ENCODE measurements around the gene CPNE7. TPM values are rescaled to one million over a fixed set of nuclear protein-coding genes. Genes with fewer than 3 reads are reported as not detected.
"Not testable (repeated sequence)": the region's sequence is repeated elsewhere in the genome, so short reads cannot be mapped to it uniquely, and the experiment has no call there.

Gene CPNE7
- total RNA-seq, 1 experiment from 2014 or later: 40.4 TPM

- no peak overlapping the region for H3K4me3 Mint-ChIP-seq (ENCODE audit: unreplicated experiment)
- H3K36me3 ChIP-seq (ENCODE audit: control insufficient read depth, insufficient read depth, low read length): peaks cover 3% of the 10 kb centered on the region
Measured at GRCh38 chr16:89586853-89587252, 11.3 kb downstream of the CPNE7 start.

GRCh38 chr16:89587676-89588075 lies 12.1 kb downstream of the CPNE7 start:
- H3K4me1 ChIP-seq; POLR2A ChIA-PET; H3K27me3 ChIP-seq (replicated peaks; ENCODE audit: control insufficient read depth, insufficient read depth, low read length); H3K36me3 ChIP-seq (ENCODE audit: control insufficient read depth, insufficient read depth, low read length); H3K9me3 Mint-ChIP-seq (ENCODE audit: unreplicated experiment); BruUV-seq (replicated peaks); H3K4me3 Mint-ChIP-seq (ENCODE audit: unreplicated experiment); H3K27me3 Mint-ChIP-seq (ENCODE audit: insufficient read depth, unreplicated experiment); H3K27ac Mint-ChIP-seq (ENCODE audit: unreplicated experiment); intact Hi-C loops (cut with micrococcal nuclease; ENCODE audit: unreplicated experiment); H3K4me1 Mint-ChIP-seq (ENCODE audit: low read depth, unreplicated experiment); CTCF ChIA-PET; DNase-seq; H3K4me3 ChIP-seq (ENCODE audit: low read depth, low read length): not testable (repeated sequence)
- peaks cover 66% of the 10 kb centered on the region for H3K36me3 Mint-ChIP-seq (ENCODE audit: insufficient read depth, unreplicated experiment)
- H3K9me3 ChIP-seq: peaks cover 22% of the 10 kb centered on the region

More at GRCh38 chr16:89586853-89587252, 11.3 kb downstream of the CPNE7 start:
- Histone ChIP-seq H3K9me3 (peaks cover 22% of the 10 kb centered on the region), H3K4me3 (ENCODE audit: low read depth, low read length) (no peak overlapping the region), H3K4me1 (no peaks in the 10 kb centered on the region), H3K27me3 (replicated peaks; ENCODE audit: control insufficient read depth, insufficient read depth, low read length) (no peaks in the 10 kb centered on the region)
- DNase-seq: no peak
- H3K36me3 Mint-ChIP-seq (ENCODE audit: insufficient read depth, unreplicated experiment): peaks cover 63% of the 10 kb centered on the region
- TF ChIP-seq CTCF (IDR thresholded peaks at IDR 0.05; ENCODE audit: insufficient read depth in 1 of 2, low read depth in 1 of 2, low read length in 1 of 2, severe bottlenecking in 1 of 2, unreplicated experiment in 1 of 2): no peak
- intact Hi-C loops (cut with micrococcal nuclease; ENCODE audit: unreplicated experiment): no loop called here
- H3K9me3 Mint-ChIP-seq (ENCODE audit: unreplicated experiment): no peaks in the 10 kb centered on the region
- H3K4me1 Mint-ChIP-seq (ENCODE audit: low read depth, unreplicated experiment): no peaks in the 10 kb centered on the region
- BruUV-seq (replicated peaks): no TSS peak
- CTCF ChIA-PET: no interaction called here
- H3K27ac Mint-ChIP-seq (ENCODE audit: unreplicated experiment): no peak overlapping the region
- POLR2A ChIA-PET: no interaction called here
- no peaks in the 10 kb centered on the region for H3K27me3 Mint-ChIP-seq (ENCODE audit: insufficient read depth, unreplicated experiment)

GRCh38 chr16:89588413-89589109 lies 13.0 kb downstream of the CPNE7 start:
- no TSS peak for BruUV-seq (replicated peaks)
- Histone ChIP-seq H3K4me3 (ENCODE audit: low read depth, low read length) (no peak overlapping the region), H3K4me1 (no peaks in the 10 kb centered on the region), H3K36me3 (ENCODE audit: control insufficient read depth, insufficient read depth, low read length) (peaks cover 3% of the 10 kb centered on the region), H3K9me3 (peaks cover 22% of the 10 kb centered on the region), H3K27me3 (replicated peaks; ENCODE audit: control insufficient read depth, insufficient read depth, low read length) (no peaks in the 10 kb centered on the region)
- no peak overlapping the region for H3K27ac Mint-ChIP-seq (ENCODE audit: unreplicated experiment)
- no peaks in the 10 kb centered on the region for H3K9me3 Mint-ChIP-seq (ENCODE audit: unreplicated experiment)
- peaks cover 68% of the 10 kb centered on the region for H3K36me3 Mint-ChIP-seq (ENCODE audit: insufficient read depth, unreplicated experiment)
- ChIA-PET CTCF (no interaction called here), POLR2A (no interaction called here)
- no peaks in the 10 kb centered on the region for H3K27me3 Mint-ChIP-seq (ENCODE audit: insufficient read depth, unreplicated experiment)
- no peaks in the 10 kb centered on the region for H3K4me1 Mint-ChIP-seq (ENCODE audit: low read depth, unreplicated experiment)
- intact Hi-C loops (cut with micrococcal nuclease; ENCODE audit: unreplicated experiment): no loop called here
- no peak overlapping the region for H3K4me3 Mint-ChIP-seq (ENCODE audit: unreplicated experiment)
- no peak for DNase-seq
- no peak for TF ChIP-seq CTCF (IDR thresholded peaks at IDR 0.05; ENCODE audit: insufficient read depth in 1 of 2, low read depth in 1 of 2, low read length in 1 of 2, severe bottlenecking in 1 of 2, unreplicated experiment in 1 of 2)

Data from Caco-2 (cell line).